HCT116 (cell line): ENCODE results near the gene PIK3C3. TPM values are rescaled to one million over a fixed set of nuclear protein-coding genes. Genes with fewer than 3 reads are reported as not detected.

Source experiments
- ATAC-seq: fragments of 200-7000 bp; cut with Tn5 transposase; 2 replicates; pipeline ENCODE4 v1.9.1; 2020; ENCODE audit warnings: mild to moderate bottlenecking, moderate library complexity
- BruUV-seq: library from RNA; stranded (reverse); fragments of 400-500 nt; replicated peaks from 2 replicates; lab custom pipeline; 2021; lab: Mats Ljungman, UMichigan
- CTCF ChIA-PET: fragments of 300-600 bp; sonication (Branson Sonifier 250); formaldehyde crosslinking; loops from one replicate; lab custom pipeline; 2021; ENCODE audit warnings: antibody characterized with exemption; lab: Charles Lee
- POLR2A ChIA-PET: fragments of 300-600, 350-600 bp; sonication (Branson Sonifier 250); formaldehyde crosslinking; loops from one replicate; lab custom pipeline; 2021; ENCODE audit warnings: antibody characterized with exemption; lab: Charles Lee
- RAD21 ChIA-PET, 2 experiments: fragments of 300-600 bp; sonication (Branson Sonifier 250); formaldehyde crosslinking; loops; one replicate each; lab custom pipeline; 2023; ENCODE audit warnings: low total read pairs in 2 of 2; ENCODE audit not compliant: uncharacterized antibody in 2 of 2, unreplicated experiment in 2 of 2, low non-redundant PET in 1 of 2; lab: Charles Lee
- DNase-seq: peaks from one replicate; pipeline ENCODE4 v3.0.0-alpha.2; 2010; ENCODE audit warnings: low read depth, low spot score
- H2AFZ ChIP-seq: fragments of 200-600 bp; shearing (Covaris generic), sonication (generic); 2 replicates; pipeline ENCODE4 v1.6.1; 2017; ENCODE audit warnings: low read depth, mixed run types, mixed read lengths, antibody characterized with exemption, low read length; ENCODE audit not compliant: poor library complexity, severe bottlenecking
- H3K27ac ChIP-seq: 2 replicates; pipeline ENCODE4 v1.5.1; 2012; ENCODE audit warnings: low read depth, low read length
- H3K27me3 ChIP-seq: fragments of 200-600 bp; sonication (generic); 2 replicates; pipeline ENCODE4 v1.6.1; 2016; ENCODE audit warnings: mixed run types, low read length, mixed read lengths; ENCODE audit not compliant: insufficient read depth
- H3K36me3 ChIP-seq, 2 experiments: fragments of 200-500 bp in 1 of 2; fragments of 200-600 bp in 1 of 2; sonication (Bioruptor generic) in 1 of 2; sonication (generic) in 1 of 2; 2 replicates each; pipeline versions ENCODE4 v1.5.1 to v1.6.1; 2014 to 2016; ENCODE audit warnings: low read length in 2 of 2, inconsistent platforms in 1 of 2, mixed read lengths in 1 of 2, mixed run types in 1 of 2; ENCODE audit not compliant: insufficient read depth in 2 of 2, control insufficient read depth in 1 of 2
- H3K4me1 ChIP-seq, 2 experiments: fragments of 200-600 bp in 1 of 2; sonication (generic) in 1 of 2; 2 replicates each; pipeline versions ENCODE4 v1.5.1 to v1.6.1; 2012 to 2017; ENCODE audit warnings: low read length in 2 of 2, inconsistent platforms in 1 of 2, mild to moderate bottlenecking in 1 of 2, mixed read lengths in 1 of 2, mixed run types in 1 of 2, moderate library complexity in 1 of 2; ENCODE audit not compliant: insufficient read depth in 2 of 2, control insufficient read depth in 1 of 2
- H3K4me2 ChIP-seq: fragments of 200-600 bp; sonication (generic); 2 replicates; pipeline ENCODE4 v1.6.1; 2017; ENCODE audit warnings: mixed run types, low read length, mixed read lengths
- H3K4me3 ChIP-seq, 2 experiments: fragments of 200-600 bp in 1 of 2; sonication (generic) in 1 of 2; replicated peaks in 1 of 2; 2 replicates each; pipeline ENCODE4 v1.5.1; 2011 to 2016; ENCODE audit warnings: low read length in 2 of 2, control low read depth in 1 of 2, low read depth in 1 of 2, mild to moderate bottlenecking in 1 of 2, mixed read lengths in 1 of 2, mixed run types in 1 of 2
- H3K79me2 ChIP-seq: fragments of 200-600 bp; sonication (generic); 2 replicates; pipeline ENCODE4 v1.6.1; 2017; ENCODE audit warnings: mild to moderate bottlenecking, mixed run types, low read length, moderate library complexity, mixed read lengths; ENCODE audit not compliant: insufficient read depth
- H3K9ac ChIP-seq: fragments of 200-600 bp; sonication (generic); 2 replicates; pipeline ENCODE4 v1.6.1; 2016; ENCODE audit warnings: low read length, mixed read lengths
- H3K9me2 ChIP-seq: fragments of 200-600 bp; sonication (generic), shearing (Covaris generic); 2 replicates; pipeline ENCODE4 v1.6.1; 2017; ENCODE audit warnings: mixed run types, mild to moderate bottlenecking, moderate library complexity; ENCODE audit not compliant: insufficient read depth
- H3K9me3 ChIP-seq, 2 experiments: fragments of 200-500 bp in 1 of 2; fragments of 200-600 bp in 1 of 2; sonication (Bioruptor generic) in 1 of 2; sonication (generic) in 1 of 2; 2 replicates each; pipeline ENCODE4 v1.6.1; 2014 to 2017; ENCODE audit warnings: low read length in 2 of 2, mixed read lengths in 2 of 2, inconsistent platforms in 1 of 2, low read depth in 1 of 2, mild to moderate bottlenecking in 1 of 2, mixed run types in 1 of 2, moderate library complexity in 1 of 2; ENCODE audit not compliant: control insufficient read depth in 1 of 2, insufficient read depth in 1 of 2
- H4K20me1 ChIP-seq: fragments of 200-600 bp; sonication (generic), shearing (Covaris generic); 2 replicates; pipeline ENCODE4 v1.6.1; 2017; ENCODE audit warnings: mixed run types, mild to moderate bottlenecking, moderate library complexity; ENCODE audit not compliant: insufficient read depth
- CEBPB ChIP-seq: IDR thresholded peaks from 2 replicates; pipeline ENCODE4 v1.6.1; 2012; ENCODE audit warnings: low read depth
- EGR1 ChIP-seq: IDR thresholded peaks from 2 replicates; pipeline ENCODE4 v1.6.1; 2012; ENCODE audit warnings: low read depth
- EZH2 ChIP-seq: fragments of 200-600 bp; sonication (generic); IDR thresholded peaks from 2 replicates; pipeline ENCODE4 v1.6.1; 2017; ENCODE audit warnings: antibody characterized with exemption, mixed run types
- FOSL1 ChIP-seq: IDR thresholded peaks from 2 replicates; pipeline ENCODE4 v1.6.1; 2012; ENCODE audit warnings: low read depth
- POLR2A ChIP-seq: IDR thresholded peaks from 2 replicates; pipeline ENCODE4 v1.7.0; 2011; ENCODE audit warnings: borderline replicate concordance; ENCODE audit not compliant: insufficient read depth, insufficient read length; ENCODE audit errors: extremely low read depth
- POLR2AphosphoS5 ChIP-seq: IDR thresholded peaks from 2 replicates; pipeline ENCODE4 v1.6.1; 2011; ENCODE audit warnings: mild to moderate bottlenecking, low read depth, low read length, moderate library complexity
- YY1 ChIP-seq: IDR thresholded peaks from 2 replicates; pipeline ENCODE4 v1.6.1; 2011; ENCODE audit warnings: low read length, low read depth, moderate library complexity, mild to moderate bottlenecking; ENCODE audit not compliant: insufficient replicate concordance; ENCODE audit errors: extremely low read depth
- intact Hi-C: fragments of 100-400 bp; cut with micrococcal nuclease; formaldehyde crosslinking; loops from 2 replicates; pipeline ENCODE4 v1.10.0; 2022
- total RNA-seq: library from RNA; stranded (reverse); gene quantifications from one replicate; pipeline ENCODE4 v1.2.1, GENCODE V29; 2021; ENCODE audit not compliant: unreplicated experiment
- TF ChIP-seq, protein P1 (sequence below): IDR thresholded peaks from 2 replicates; pipeline ENCODE4 v1.6.1; 2012; ENCODE audit warnings: low read depth
- TF ChIP-seq, protein P2 (sequence below): IDR thresholded peaks from 2 replicates; pipeline ENCODE4 v1.6.1; 2012
- TF ChIP-seq, protein P3 (sequence below): IDR thresholded peaks from 2 replicates; pipeline ENCODE4 v1.6.1; 2011; ENCODE audit warnings: mild to moderate bottlenecking, low read length, moderate library complexity; ENCODE audit not compliant: insufficient replicate concordance; ENCODE audit errors: extremely low read depth
- TF ChIP-seq, protein P4 (sequence below), 3 experiments: fragments of 200-600 bp in 1 of 3; sonication (generic) in 1 of 3; IDR thresholded peaks in 2 of 3; conservative IDR thresholded peaks in 1 of 3; 2 replicates each; pipeline ENCODE4 v1.5.1; 2012 to 2017; ENCODE audit warnings: low read depth in 2 of 3, low read length in 2 of 3, antibody characterized with exemption in 1 of 3, borderline replicate concordance in 1 of 3, control low read depth in 1 of 3, mild to moderate bottlenecking in 1 of 3, mixed read lengths in 1 of 3, mixed run types in 1 of 3, moderate library complexity in 1 of 3; ENCODE audit not compliant: insufficient read depth in 1 of 3

Gene PIK3C3
- total RNA-seq, 1 experiment from 2014 or later = 40.4 TPM

DNA sequence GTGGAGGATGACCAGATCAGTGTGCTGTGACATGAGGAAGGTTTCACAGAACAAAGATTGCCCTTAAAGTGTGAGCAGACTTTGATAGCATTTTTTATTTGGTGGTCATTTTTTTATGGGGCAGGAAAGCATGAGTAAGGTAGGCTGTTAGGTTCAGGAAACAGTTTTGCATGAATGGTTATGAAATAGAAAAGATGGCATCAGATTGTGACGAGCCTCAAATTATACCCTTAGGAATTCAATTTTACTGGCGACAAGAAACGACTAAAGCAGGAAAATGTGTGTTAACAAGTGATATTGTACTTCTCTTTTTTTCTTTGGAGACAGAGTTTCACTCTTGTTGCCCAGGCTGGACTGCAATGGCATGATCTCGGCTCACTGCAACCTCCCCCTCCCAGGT, 44.7 kb downstream of the PIK3C3 start:
- Histone ChIP-seq H3K9ac (no peak overlapping the region), H3K4me1 (no peaks in the 10 kb centered on the region), H3K4me3 (no peak overlapping the region), H3K79me2 (no peaks in the 10 kb centered on the region), H3K27me3 (no peaks in the 10 kb centered on the region), H3K27ac (no peak overlapping the region), H3K36me3 (peaks cover 8 to 12% of the 10 kb centered on the region in 2 experiments; a peak in 2 of 4 replicates), H4K20me1 (no peaks in the 10 kb centered on the region), H3K9me2 (no peaks in the 10 kb centered on the region), H3K9me3 (no peaks in the 10 kb centered on the region), H2AFZ (no peak overlapping the region), H3K4me2 (no peak overlapping the region)
- DNase-seq = no peak
- POLR2A ChIA-PET = no interaction called here
- TF ChIP-seq, protein P1, sequence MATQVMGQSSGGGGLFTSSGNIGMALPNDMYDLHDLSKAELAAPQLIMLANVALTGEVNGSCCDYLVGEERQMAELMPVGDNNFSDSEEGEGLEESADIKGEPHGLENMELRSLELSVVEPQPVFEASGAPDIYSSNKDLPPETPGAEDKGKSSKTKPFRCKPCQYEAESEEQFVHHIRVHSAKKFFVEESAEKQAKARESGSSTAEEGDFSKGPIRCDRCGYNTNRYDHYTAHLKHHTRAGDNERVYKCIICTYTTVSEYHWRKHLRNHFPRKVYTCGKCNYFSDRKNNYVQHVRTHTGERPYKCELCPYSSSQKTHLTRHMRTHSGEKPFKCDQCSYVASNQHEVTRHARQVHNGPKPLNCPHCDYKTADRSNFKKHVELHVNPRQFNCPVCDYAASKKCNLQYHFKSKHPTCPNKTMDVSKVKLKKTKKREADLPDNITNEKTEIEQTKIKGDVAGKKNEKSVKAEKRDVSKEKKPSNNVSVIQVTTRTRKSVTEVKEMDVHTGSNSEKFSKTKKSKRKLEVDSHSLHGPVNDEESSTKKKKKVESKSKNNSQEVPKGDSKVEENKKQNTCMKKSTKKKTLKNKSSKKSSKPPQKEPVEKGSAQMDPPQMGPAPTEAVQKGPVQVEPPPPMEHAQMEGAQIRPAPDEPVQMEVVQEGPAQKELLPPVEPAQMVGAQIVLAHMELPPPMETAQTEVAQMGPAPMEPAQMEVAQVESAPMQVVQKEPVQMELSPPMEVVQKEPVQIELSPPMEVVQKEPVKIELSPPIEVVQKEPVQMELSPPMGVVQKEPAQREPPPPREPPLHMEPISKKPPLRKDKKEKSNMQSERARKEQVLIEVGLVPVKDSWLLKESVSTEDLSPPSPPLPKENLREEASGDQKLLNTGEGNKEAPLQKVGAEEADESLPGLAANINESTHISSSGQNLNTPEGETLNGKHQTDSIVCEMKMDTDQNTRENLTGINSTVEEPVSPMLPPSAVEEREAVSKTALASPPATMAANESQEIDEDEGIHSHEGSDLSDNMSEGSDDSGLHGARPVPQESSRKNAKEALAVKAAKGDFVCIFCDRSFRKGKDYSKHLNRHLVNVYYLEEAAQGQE = no peak
- no peak for TF ChIP-seq POLR2AphosphoS5
- no peak for TF ChIP-seq YY1
- TF ChIP-seq, protein P2, sequence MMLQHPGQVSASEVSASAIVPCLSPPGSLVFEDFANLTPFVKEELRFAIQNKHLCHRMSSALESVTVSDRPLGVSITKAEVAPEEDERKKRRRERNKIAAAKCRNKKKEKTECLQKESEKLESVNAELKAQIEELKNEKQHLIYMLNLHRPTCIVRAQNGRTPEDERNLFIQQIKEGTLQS = no peak
- TF ChIP-seq, protein P3, sequence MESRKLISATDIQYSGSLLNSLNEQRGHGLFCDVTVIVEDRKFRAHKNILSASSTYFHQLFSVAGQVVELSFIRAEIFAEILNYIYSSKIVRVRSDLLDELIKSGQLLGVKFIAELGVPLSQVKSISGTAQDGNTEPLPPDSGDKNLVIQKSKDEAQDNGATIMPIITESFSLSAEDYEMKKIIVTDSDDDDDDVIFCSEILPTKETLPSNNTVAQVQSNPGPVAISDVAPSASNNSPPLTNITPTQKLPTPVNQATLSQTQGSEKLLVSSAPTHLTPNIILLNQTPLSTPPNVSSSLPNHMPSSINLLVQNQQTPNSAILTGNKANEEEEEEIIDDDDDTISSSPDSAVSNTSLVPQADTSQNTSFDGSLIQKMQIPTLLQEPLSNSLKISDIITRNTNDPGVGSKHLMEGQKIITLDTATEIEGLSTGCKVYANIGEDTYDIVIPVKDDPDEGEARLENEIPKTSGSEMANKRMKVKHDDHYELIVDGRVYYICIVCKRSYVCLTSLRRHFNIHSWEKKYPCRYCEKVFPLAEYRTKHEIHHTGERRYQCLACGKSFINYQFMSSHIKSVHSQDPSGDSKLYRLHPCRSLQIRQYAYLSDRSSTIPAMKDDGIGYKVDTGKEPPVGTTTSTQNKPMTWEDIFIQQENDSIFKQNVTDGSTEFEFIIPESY = no peak
- TF ChIP-seq POLR2A = no peak
- no peak for TF ChIP-seq EZH2
- TF ChIP-seq EGR1 = no peak
- TF ChIP-seq FOSL1 = no peak
- TF ChIP-seq, protein P4, sequence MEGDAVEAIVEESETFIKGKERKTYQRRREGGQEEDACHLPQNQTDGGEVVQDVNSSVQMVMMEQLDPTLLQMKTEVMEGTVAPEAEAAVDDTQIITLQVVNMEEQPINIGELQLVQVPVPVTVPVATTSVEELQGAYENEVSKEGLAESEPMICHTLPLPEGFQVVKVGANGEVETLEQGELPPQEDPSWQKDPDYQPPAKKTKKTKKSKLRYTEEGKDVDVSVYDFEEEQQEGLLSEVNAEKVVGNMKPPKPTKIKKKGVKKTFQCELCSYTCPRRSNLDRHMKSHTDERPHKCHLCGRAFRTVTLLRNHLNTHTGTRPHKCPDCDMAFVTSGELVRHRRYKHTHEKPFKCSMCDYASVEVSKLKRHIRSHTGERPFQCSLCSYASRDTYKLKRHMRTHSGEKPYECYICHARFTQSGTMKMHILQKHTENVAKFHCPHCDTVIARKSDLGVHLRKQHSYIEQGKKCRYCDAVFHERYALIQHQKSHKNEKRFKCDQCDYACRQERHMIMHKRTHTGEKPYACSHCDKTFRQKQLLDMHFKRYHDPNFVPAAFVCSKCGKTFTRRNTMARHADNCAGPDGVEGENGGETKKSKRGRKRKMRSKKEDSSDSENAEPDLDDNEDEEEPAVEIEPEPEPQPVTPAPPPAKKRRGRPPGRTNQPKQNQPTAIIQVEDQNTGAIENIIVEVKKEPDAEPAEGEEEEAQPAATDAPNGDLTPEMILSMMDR (IDR thresholded peaks at IDR 0.05 in 2 of 3, conservative IDR thresholded peaks at IDR 0.05 in 1 of 3; ENCODE audit: borderline replicate concordance in 1 of 3, insufficient read depth in 1 of 3, low read depth in 2 of 3, low read length in 2 of 3) = no peak
- TF ChIP-seq CEBPB = no peak
- intact Hi-C loops = no loop called here
- no TSS peak for BruUV-seq
- CTCF ChIA-PET = no interaction called here
- RAD21 ChIA-PET = no interaction called here
- no peak for ATAC-seq
